ENCODE data around the gene ZNF691. TPM values are rescaled to one million over a fixed set of nuclear protein-coding genes. Genes with fewer than 3 reads are reported as not detected.

The ZNF691 gene
- total RNA-seq, 2 donors from 2014 or later = 4.4 to 19.8 TPM

- Histone ChIP-seq H3K4me3 (no peak overlapping the region), H3K4me1 (ENCODE audit: control insufficient read depth in 1 of 2, low read depth in 2 of 2) (no peaks in the 10 kb centered on the region), H3K27ac (no peak overlapping the region), H3K27me3 (replicated peaks; ENCODE audit: insufficient read depth) (no peaks in the 10 kb centered on the region), H3K9me3 (no peaks in the 10 kb centered on the region), H3K36me3 (no peaks in the 10 kb centered on the region)
- no peak for ATAC-seq (ENCODE audit: insufficient number of reproducible peaks, low FRiP score, low read depth)
- TF ChIP-seq CTCF (IDR thresholded peaks at IDR 0.05) = no peak
- no peak for DNase-seq (ENCODE audit: low spot score)
These were observed 27.3 kb downstream of the ZNF691 start for GRCh38 chr1:42873670-42874069.

DNA sequence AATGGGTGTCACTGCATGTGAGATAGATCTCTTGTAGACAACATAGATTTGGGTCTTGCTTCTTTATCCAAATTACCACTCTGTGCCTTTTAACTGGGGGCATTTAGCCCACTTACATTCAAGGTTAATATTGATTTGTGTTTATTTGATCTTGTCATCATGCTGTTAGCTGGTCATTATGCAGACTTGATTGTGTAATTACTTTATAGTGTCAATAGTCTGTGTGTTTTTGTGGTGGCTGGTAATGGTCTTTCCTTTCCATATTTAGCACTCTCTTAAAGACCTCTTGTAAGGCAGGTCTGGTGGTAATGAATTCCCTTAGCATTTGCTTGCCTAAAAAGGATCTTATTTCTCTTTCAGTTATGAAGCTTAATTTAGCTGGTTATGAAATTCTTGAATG, 29.6 kb downstream of the ZNF691 start:
- Histone ChIP-seq H3K4me1 (ENCODE audit: control insufficient read depth in 1 of 2, low read depth in 2 of 2) (no peaks in the 10 kb centered on the region), H3K36me3 (no peaks in the 10 kb centered on the region), H3K27me3 (replicated peaks; ENCODE audit: insufficient read depth) (no peaks in the 10 kb centered on the region), H3K4me3 (no peak overlapping the region), H3K27ac (no peak overlapping the region), H3K9me3 (no peaks in the 10 kb centered on the region)
- TF ChIP-seq CTCF (IDR thresholded peaks at IDR 0.05) = no peak
- no peak for ATAC-seq (ENCODE audit: insufficient number of reproducible peaks, low FRiP score, low read depth)
- no peak for DNase-seq (ENCODE audit: low spot score)

- no peaks in the 10 kb centered on the region for H3K4me1 ChIP-seq (ENCODE audit: control insufficient read depth in 1 of 2, low read depth in 2 of 2)
- DNase-seq (ENCODE audit: low spot score) (no peak), ATAC-seq (ENCODE audit: insufficient number of reproducible peaks, low FRiP score, low read depth) (no peak)
- H3K4me3 ChIP-seq = no peak overlapping the region
- no peaks in the 10 kb centered on the region for H3K27me3 ChIP-seq (replicated peaks; ENCODE audit: insufficient read depth)
- TF ChIP-seq CTCF (IDR thresholded peaks at IDR 0.05) = no peak
- no peak overlapping the region for H3K27ac ChIP-seq
- H3K9me3 ChIP-seq = no peaks in the 10 kb centered on the region
- H3K36me3 ChIP-seq = no peaks in the 10 kb centered on the region
These were observed 31.0 kb downstream of the ZNF691 start for GRCh38 chr1:42877380-42877779.

DNA sequence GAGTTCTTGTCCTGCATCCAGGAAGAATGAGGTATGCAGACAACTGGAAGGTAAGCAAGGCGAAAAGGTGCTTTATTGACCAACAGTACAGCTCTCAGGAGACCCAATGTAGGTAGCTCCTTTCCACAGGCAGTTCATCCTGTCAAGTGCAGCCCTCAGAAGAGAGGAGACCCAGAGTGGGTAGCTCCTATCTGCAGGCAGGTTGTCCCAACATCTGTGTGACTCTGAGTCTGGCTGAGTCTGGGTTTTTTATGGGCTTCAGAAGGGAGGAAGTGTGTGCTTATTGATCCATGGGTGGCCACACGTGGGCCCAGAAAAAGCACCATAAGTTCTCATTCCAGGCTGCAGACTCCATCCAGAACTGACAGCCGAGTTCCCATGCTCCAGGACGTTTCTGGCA, 34.0 kb downstream of the ZNF691 start:
- Histone ChIP-seq H3K9me3 (no peaks in the 10 kb centered on the region), H3K27ac (no peak overlapping the region), H3K4me1 (ENCODE audit: control insufficient read depth in 1 of 2, low read depth in 2 of 2) (no peaks in the 10 kb centered on the region), H3K4me3 (no peak overlapping the region), H3K27me3 (replicated peaks; ENCODE audit: insufficient read depth) (no peaks in the 10 kb centered on the region), H3K36me3 (no peaks in the 10 kb centered on the region)
- ATAC-seq (ENCODE audit: insufficient number of reproducible peaks, low FRiP score, low read depth) (no peak), DNase-seq (ENCODE audit: low spot score) (no peak)
- no peak for TF ChIP-seq CTCF (IDR thresholded peaks at IDR 0.05)

DNA sequence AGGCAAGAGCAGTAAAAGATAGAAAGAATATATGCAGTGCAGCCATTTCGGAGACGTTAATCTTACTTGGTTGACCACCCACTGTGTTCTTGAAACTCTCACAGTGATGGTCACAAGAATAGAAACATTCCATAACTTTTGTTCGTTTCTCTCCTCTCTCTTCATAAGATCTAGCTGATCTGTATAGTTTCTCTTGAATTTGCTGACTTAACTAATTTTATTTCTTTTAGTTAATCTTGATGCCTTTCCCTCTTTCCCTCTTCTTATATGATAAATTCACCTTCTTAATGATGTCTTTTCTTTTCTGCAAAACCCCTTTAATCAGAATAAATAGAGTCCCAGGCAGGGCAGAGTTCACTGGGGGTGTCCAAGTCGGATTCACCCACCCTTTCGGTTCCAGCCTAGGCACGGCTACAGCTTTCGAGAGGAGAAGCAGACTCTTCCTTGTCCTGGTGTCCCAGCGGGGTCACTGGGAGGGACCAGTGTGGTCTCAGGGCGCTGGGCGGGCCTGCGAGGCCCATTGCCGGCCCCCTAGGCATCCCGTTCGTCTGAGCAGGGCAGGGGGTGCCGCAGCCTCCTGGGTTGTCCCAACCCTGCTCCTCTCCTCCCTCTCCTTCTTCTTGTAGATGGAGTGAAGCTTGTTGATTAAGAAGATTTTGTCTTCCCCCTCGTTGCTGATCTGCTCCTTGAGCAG, 39.8 kb downstream of the ZNF691 start:
- ATAC-seq (ENCODE audit: insufficient number of reproducible peaks, low FRiP score, low read depth) (no peak), DNase-seq (ENCODE audit: low spot score) (no peak)
- Histone ChIP-seq H3K4me3 (no peak overlapping the region), H3K4me1 (ENCODE audit: control insufficient read depth in 1 of 2, low read depth in 2 of 2) (no peaks in the 10 kb centered on the region), H3K36me3 (no peaks in the 10 kb centered on the region), H3K27ac (no peak overlapping the region), H3K9me3 (no peaks in the 10 kb centered on the region), H3K27me3 (replicated peaks; ENCODE audit: insufficient read depth) (no peaks in the 10 kb centered on the region)
- no peak for TF ChIP-seq CTCF (IDR thresholded peaks at IDR 0.05)

Data from thoracic aorta (tissue), 2 donors.